IMR-90 (cell line): ENCODE results near the gene SERPINI2.

Experiments
- CEBPB ChIP-seq: IDR thresholded peaks from 2 replicates; pipeline ENCODE4 v1.6.1; 2012; ENCODE audit warnings: low read depth, low read length, improper control_type of control experiment
- CHD1 ChIP-seq: IDR thresholded peaks from 2 replicates; pipeline ENCODE4 v1.6.1; 2012; ENCODE audit warnings: low read depth, low read length, improper control_type of control experiment
- CTCF ChIP-seq: conservative IDR thresholded peaks from 2 replicates; pipeline ENCODE4 v1.5.1; 2012; ENCODE audit warnings: mild to moderate bottlenecking, low read depth, low read length, improper control_type of control experiment
- MAFK ChIP-seq: IDR thresholded peaks from 2 replicates; pipeline ENCODE4 v1.6.1; 2012; ENCODE audit warnings: low read depth, low read length, improper control_type of control experiment
- MAZ ChIP-seq: IDR thresholded peaks from 2 replicates; pipeline ENCODE4 v1.6.1; 2012; ENCODE audit warnings: low read depth, mild to moderate bottlenecking, low read length, improper control_type of control experiment, moderate library complexity, borderline replicate concordance
- MXI1 ChIP-seq: IDR thresholded peaks from 2 replicates; pipeline ENCODE4 v1.6.1; 2012; ENCODE audit warnings: low read depth, mild to moderate bottlenecking, low read length, moderate library complexity, borderline replicate concordance
- NFE2L2 ChIP-seq: fragments of 150-350 bp; IDR thresholded peaks from 2 replicates; pipeline ENCODE4 v1.6.1; 2016; ENCODE audit warnings: low read depth, mild to moderate bottlenecking, low read length
- POLR2A ChIP-seq: IDR thresholded peaks from 2 replicates; pipeline ENCODE4 v1.6.1; 2012; ENCODE audit warnings: mild to moderate bottlenecking, low read depth, low read length
- RAD21 ChIP-seq: IDR thresholded peaks from 2 replicates; pipeline ENCODE4 v1.6.1; 2012; ENCODE audit warnings: low read length, improper control_type of control experiment
- RCOR1 ChIP-seq: IDR thresholded peaks from 2 replicates; pipeline ENCODE4 v1.6.1; 2012; ENCODE audit warnings: mild to moderate bottlenecking, low read length, improper control_type of control experiment; ENCODE audit not compliant: insufficient replicate concordance
- USF2 ChIP-seq: fragments of 150-350 bp; IDR thresholded peaks from 2 replicates; pipeline ENCODE4 v1.6.1; 2017; ENCODE audit warnings: mild to moderate bottlenecking, antibody characterized with exemption, low read length, low read depth
- TF ChIP-seq, protein P1 (sequence below): fragments of 150-350 bp; IDR thresholded peaks from 2 replicates; pipeline ENCODE4 v1.6.1; 2016; ENCODE audit warnings: low read depth, mild to moderate bottlenecking, low read length, moderate library complexity, borderline replicate concordance

DNA sequence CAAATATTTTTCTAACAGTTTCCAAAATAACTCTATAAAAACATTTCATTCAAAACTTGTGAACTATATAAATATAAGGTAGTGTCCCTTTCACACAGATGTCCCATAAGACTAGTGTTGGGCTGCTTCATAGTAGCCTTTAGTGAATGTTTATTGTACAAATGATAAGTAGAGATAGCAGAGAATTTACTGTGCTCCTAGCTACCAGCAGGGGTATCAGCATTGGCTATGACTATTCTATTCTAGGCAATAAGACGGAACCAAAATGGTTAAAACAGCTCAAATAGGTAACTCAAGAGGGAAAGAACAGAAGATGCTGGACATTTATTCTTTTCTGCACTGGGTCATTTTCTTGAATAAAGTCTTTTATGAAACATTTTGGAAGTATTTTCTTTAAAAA lies 22.6 kb downstream of the SERPINI2 start:
- TF ChIP-seq CTCF (no peak), CHD1 (no peak), MAZ (no peak), USF2 (no peak), POLR2A (no peak), NFE2L2 (no peak), MXI1 (no peak), CEBPB (no peak), RCOR1 (no peak), RAD21 (no peak), MAFK (no peak)
- TF ChIP-seq, protein P1, sequence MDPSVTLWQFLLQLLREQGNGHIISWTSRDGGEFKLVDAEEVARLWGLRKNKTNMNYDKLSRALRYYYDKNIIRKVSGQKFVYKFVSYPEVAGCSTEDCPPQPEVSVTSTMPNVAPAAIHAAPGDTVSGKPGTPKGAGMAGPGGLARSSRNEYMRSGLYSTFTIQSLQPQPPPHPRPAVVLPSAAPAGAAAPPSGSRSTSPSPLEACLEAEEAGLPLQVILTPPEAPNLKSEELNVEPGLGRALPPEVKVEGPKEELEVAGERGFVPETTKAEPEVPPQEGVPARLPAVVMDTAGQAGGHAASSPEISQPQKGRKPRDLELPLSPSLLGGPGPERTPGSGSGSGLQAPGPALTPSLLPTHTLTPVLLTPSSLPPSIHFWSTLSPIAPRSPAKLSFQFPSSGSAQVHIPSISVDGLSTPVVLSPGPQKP, result no peak
